Testis (tissue), 5 donors: Measurements from ENCODE around the gene JSRP1. TPM values are rescaled to one million over a fixed set of nuclear protein-coding genes. Genes with fewer than 3 reads are reported as not detected.

Experiments used
- DNase-seq: peaks from one replicate; pipeline ENCODE4 v3.0.0-alpha.2; 2019
- H3K27ac ChIP-seq, 2 donors: fragments of 200-600 bp; sonication (generic); one replicate each; pipeline ENCODE4 v1.5.1; 2019
- H3K27me3 ChIP-seq: fragments of 200-600 bp; sonication (generic); one replicate; pipeline ENCODE4 v1.5.1; 2019
- H3K36me3 ChIP-seq: fragments of 200-600 bp; sonication (generic); one replicate; pipeline ENCODE4 v1.5.1; 2017; ENCODE audit warnings: low read depth; ENCODE audit errors: missing control alignments
- H3K4me1 ChIP-seq: fragments of 200-600 bp; sonication (generic); one replicate; pipeline ENCODE4 v1.5.1; 2019
- H3K4me3 ChIP-seq, 2 donors: fragments of 200-600 bp; sonication (generic); one replicate each; pipeline ENCODE4 v1.5.1; 2017 to 2019
- H3K9me3 ChIP-seq: fragments of 200-600 bp; sonication (generic); one replicate; pipeline ENCODE4 v1.5.1; 2017
- POLR2A ChIP-seq: fragments of 450-650 bp; IDR thresholded peaks from one replicate; pipeline ENCODE4 v1.6.1; 2017; ENCODE audit warnings: antibody characterized with exemption, mild to moderate bottlenecking, moderate library complexity
- WGBS, 2 donors: methylation state at CpG; one replicate each; pipeline ENCODE4 v1.1.5; 2018; 5-methylcytosine and 5-hydroxymethylcytosine counted together
- intact Hi-C: fragments of 100-400 bp; cut with DNase I; formaldehyde crosslinking; loops from one replicate; pipeline ENCODE4 v1.15.1; 2023; ENCODE audit warnings: low total_unique reads
- long read RNA-seq, 2 donors: transcript quantifications; one replicate each; lab custom pipeline, GENCODE V29; 2026
- polyA plus RNA-seq: library from polyadenylated mRNA; stranded (reverse); fragments of 350-450 nt; fragmentation: Illumina TruSeq; extraction: RNeasy Lipid Tissue Mini Kit (QIAGEN cat#74804); gene quantifications from one replicate; pipeline ENCODE4 v1.2.3, GENCODE V29; 2014; ENCODE audit warnings: low read depth, low replicate concordance; ENCODE audit not compliant: insufficient read depth
- total RNA-seq, 2 donors: library from RNA; depleted of rRNA; stranded (reverse); fragments of >200 nt; gene quantifications; one replicate each; pipeline ENCODE4 v1.2.3, GENCODE V29; 2016
- TF ChIP-seq, protein P1 (sequence below), 3 experiments: fragments of 450-650 bp in 2 of 3; fragments of 200-600 bp in 1 of 3; sonication (generic) in 1 of 3; IDR thresholded peaks; one replicate each; pipeline ENCODE4 v1.5.1; 2016 to 2019; ENCODE audit warnings: antibody characterized with exemption in 3 of 3, mild to moderate bottlenecking in 2 of 3, moderate library complexity in 1 of 3

The JSRP1 gene, protein sequence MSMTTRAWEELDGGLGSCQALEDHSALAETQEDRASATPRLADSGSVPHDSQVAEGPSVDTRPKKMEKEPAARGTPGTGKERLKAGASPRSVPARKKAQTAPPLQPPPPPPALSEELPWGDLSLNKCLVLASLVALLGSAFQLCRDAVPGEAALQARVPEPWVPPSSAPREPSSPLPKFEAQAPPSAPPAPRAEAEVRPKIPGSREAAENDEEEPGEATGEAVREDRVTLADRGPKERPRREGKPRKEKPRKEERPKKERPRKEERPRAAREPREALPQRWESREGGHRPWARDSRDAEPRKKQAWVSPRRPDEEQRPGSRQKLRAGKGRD
- total RNA-seq (1 to 10 TPM; 2.2 to 2.6 TPM), polyA plus RNA-seq (4.6 TPM)
- long read RNA-seq, donor 1, result 0 reads
- long read RNA-seq, donor 2, result 0 reads

DNA sequence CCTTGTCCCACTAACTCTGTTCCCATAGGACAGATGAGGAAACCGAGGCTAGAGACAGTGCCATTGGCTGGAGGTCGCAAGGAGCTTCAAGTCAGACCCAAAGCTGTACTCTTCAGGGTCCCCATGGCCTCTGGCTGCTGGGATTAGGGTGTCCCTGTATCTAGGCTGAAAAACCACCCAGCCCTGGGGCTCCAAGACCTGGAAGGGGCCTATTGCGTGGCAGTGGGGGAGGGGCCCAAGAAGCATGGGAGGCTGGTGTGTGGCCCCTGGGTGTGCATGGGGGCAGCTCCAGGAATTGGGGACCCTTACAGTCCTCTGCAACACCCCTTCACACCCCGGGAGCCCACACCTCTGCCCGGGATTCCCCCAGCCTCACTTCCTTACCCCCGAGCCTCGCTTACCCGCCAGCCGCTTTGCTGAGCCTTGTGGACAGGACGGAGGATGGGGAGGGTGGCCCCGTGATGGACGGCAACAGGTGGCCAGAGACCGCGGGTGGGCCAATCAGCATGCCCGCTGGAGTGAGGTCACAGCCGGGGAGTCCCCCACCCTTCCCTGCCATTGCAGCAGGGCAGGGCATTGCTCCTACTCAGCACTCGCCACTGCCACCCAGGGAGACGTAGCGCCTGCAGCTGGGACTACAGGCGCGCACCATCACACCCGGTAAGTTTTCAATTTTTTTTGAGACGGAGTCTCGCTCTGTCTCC is at the start of gene JSRP1:
Gene JSRP1 (minus strand): TSS at position 436 of the 704 bp plus-strand sequence. CDS start 1,103 bp downstream, outside the sequence.
- no peak for TF ChIP-seq POLR2A
- TF ChIP-seq, protein P1, sequence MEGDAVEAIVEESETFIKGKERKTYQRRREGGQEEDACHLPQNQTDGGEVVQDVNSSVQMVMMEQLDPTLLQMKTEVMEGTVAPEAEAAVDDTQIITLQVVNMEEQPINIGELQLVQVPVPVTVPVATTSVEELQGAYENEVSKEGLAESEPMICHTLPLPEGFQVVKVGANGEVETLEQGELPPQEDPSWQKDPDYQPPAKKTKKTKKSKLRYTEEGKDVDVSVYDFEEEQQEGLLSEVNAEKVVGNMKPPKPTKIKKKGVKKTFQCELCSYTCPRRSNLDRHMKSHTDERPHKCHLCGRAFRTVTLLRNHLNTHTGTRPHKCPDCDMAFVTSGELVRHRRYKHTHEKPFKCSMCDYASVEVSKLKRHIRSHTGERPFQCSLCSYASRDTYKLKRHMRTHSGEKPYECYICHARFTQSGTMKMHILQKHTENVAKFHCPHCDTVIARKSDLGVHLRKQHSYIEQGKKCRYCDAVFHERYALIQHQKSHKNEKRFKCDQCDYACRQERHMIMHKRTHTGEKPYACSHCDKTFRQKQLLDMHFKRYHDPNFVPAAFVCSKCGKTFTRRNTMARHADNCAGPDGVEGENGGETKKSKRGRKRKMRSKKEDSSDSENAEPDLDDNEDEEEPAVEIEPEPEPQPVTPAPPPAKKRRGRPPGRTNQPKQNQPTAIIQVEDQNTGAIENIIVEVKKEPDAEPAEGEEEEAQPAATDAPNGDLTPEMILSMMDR (IDR thresholded peaks at IDR 0.05), result no peak
- intact Hi-C loops, result no loop called here
- Histone ChIP-seq H3K4me1 (peaks cover 17% of the 10 kb centered on the region), H3K9me3 (no peaks in the 10 kb centered on the region), H3K36me3 (no peaks in the 10 kb centered on the region), H3K4me3 (no peak within 1 kb of the TSS), H3K27me3 (no peaks in the 10 kb centered on the region), H3K27ac (no peak within 1 kb of the TSS)
- no peak for DNase-seq
- WGBS, 2 donors, result 44 to 60% methylated on average over 14 to 24 of the region's 24 CpGs

GRCh38 chr19:2305452-2306280 is 49.4 kb upstream of the JSRP1 start:
- H3K9me3 ChIP-seq, result no peaks in the 10 kb centered on the region
- H3K27me3 ChIP-seq, result no peaks in the 10 kb centered on the region
- WGBS, 2 donors, result 79 to 80% methylated on average over 16 to 19 of the region's 19 CpGs
- no peaks in the 10 kb centered on the region for H3K36me3 ChIP-seq
- H3K4me1 ChIP-seq, result no peaks in the 10 kb centered on the region
- no peak overlapping the region for H3K4me3 ChIP-seq
- no peak for DNase-seq
- TF ChIP-seq POLR2A, result no peak
- TF ChIP-seq, protein P1 (IDR thresholded peaks at IDR 0.05), result no peak
- no peak overlapping the region for H3K27ac ChIP-seq
- intact Hi-C loops, result no loop called here

- TF ChIP-seq, protein P1 (IDR thresholded peaks at IDR 0.05), result no peak
- no peak for TF ChIP-seq POLR2A
- Histone ChIP-seq H3K4me3 (no peak overlapping the region), H3K27ac (no peak overlapping the region), H3K9me3 (no peaks in the 10 kb centered on the region), H3K4me1 (no peaks in the 10 kb centered on the region), H3K36me3 (no peaks in the 10 kb centered on the region), H3K27me3 (no peaks in the 10 kb centered on the region)
- WGBS, 2 donors, result 76 to 85% methylated on average over 26 of the region's 26 CpGs
- intact Hi-C loops, result no loop called here
- DNase-seq, result no peak
Measured at GRCh38 chr19:2303211-2303798, 47.1 kb upstream of the JSRP1 start.

DNA sequence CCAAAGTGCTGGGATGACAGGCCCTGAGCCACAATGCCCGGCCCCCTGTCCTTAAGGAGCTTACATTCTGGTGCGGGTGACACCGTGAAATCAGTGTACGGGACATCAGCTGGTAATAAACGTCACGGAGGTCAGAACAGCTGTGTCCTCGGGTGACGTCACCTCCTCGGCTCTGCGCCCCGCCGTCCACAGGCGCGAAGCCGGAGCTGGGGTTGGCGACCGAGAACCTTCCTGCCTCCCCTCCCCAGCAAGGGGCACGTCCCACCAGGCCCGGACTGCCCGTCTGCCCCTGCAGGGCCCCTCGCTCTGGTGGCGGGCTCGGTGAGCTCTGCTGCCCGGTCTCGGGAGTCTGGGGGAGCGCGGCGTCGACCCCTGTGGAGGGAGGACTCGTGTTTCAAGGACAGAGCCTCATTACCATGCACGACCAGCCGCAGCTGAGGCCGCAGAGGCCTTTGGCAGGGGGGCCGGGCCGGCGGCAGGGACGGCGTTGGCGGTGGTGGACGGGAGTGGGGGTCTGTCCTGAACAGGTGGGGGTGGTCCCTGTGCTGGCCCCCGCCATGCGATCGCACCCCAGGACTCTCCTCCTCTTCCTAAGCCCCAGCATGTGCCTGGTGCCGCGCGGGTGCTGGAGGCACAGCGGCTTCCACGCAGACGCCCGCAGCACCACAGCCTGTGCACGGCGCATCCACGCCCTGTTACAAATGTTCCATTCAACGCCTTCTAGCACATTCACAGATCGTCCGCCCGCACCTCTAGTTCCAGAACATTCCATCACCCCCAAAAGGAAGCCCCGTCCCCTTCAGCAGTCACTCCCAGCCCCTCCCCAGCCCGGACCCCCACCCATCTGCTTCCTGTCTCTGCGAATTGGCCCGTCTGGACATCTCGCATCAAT is 46.3 kb upstream of the JSRP1 start:
- intact Hi-C loops, result no loop called here
- H3K36me3 ChIP-seq, result no peaks in the 10 kb centered on the region
- no peak overlapping the region for H3K4me3 ChIP-seq
- TF ChIP-seq, protein P1 (IDR thresholded peaks at IDR 0.05), result no peak
- no peak for TF ChIP-seq POLR2A
- no peaks in the 10 kb centered on the region for H3K4me1 ChIP-seq
- H3K27ac ChIP-seq, result no peak overlapping the region
- no peaks in the 10 kb centered on the region for H3K9me3 ChIP-seq
- WGBS, 2 donors, result 37 to 60% methylated on average over 35 to 58 of the region's 62 CpGs
- DNase-seq, result no peak
- no peaks in the 10 kb centered on the region for H3K27me3 ChIP-seq
